ENCODE results near the gene MPG.
A peak's percentile ranks its signal among the peaks of the same experiment; 100 is the strongest.

The MPG gene

GRCh38 chr16:106623-107324 is 28.7 kb downstream of the MPG start:
- DNase-seq (ENCODE audit: low spot score): peak; percentile 82
- peak; percentile 62 for TF ChIP-seq CTCF (IDR thresholded peaks at IDR 0.05; ENCODE audit: borderline replicate concordance, control extremely low read depth, extremely low read depth, insufficient read depth, missing control alignments)
- in situ Hi-C loops (cut with MboI; ENCODE audit: low sequenced_read_pairs, unreplicated experiment): no loop called here

DNA sequence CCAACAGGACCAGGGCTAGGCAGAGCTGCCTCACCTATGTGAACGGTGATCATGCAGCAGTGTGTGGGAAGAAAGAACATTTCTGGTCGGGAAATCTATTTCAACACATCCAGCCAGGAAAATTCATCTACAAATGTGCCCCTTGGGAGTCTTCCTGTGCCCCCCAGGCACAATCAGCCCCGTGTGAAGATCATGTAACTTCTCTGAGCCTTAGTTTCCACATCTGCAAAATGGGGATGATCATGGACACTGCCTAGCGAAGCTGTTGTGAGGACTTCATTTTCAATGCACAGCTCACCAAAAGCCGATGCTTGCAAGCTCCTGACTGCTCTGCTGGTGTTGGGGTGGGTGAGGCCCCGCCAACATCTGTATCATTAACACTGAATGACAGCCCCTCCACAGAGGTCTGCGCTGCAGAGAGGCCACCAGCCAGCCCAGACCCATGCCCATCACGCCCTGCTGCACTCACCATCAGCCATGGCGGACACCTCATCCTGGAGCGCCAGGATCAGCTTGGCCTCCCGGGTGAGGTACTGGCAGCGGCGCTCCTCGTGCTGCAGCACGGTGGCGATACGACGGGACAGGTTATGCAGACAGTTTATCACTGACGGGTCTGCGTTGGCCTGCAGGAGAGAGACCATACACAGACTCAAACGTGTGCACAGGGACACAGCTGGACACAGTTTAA is 34.3 kb downstream of the MPG start:
- no peak for DNase-seq (ENCODE audit: low spot score)
- in situ Hi-C loops (cut with MboI; ENCODE audit: low sequenced_read_pairs, unreplicated experiment): no loop called here
- TF ChIP-seq CTCF (IDR thresholded peaks at IDR 0.05; ENCODE audit: borderline replicate concordance, control extremely low read depth, extremely low read depth, insufficient read depth, missing control alignments): no peak

GRCh38 chr16:114327-114726 is 36.3 kb downstream of the MPG start:
- DNase-seq (ENCODE audit: low spot score): no peak
- in situ Hi-C loops (cut with MboI; ENCODE audit: low sequenced_read_pairs, unreplicated experiment): no loop called here
- TF ChIP-seq CTCF (IDR thresholded peaks at IDR 0.05; ENCODE audit: borderline replicate concordance, control extremely low read depth, extremely low read depth, insufficient read depth, missing control alignments): no peak

DNA sequence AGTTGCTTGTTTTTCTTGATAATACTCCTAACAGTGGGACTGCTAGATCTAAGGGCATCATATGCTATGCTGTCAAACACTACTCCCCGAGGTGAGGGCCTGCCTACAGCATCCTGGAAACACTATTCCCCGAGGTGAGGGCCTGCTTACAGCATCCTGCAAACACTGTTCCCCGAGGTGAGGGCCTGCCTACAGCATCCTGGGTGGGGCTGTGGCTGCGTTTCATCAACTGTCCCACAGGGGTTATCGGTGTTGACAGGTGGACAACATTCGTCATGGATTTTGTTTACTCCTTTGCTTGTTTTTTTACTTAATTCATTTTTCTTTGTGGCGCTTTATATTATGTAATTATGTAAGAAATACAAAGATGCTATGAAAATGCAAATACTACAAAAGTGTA is 38.0 kb downstream of the MPG start:
- no peak for DNase-seq (ENCODE audit: low spot score)
- no peak for TF ChIP-seq CTCF (IDR thresholded peaks at IDR 0.05; ENCODE audit: borderline replicate concordance, control extremely low read depth, extremely low read depth, insufficient read depth, missing control alignments)
- in situ Hi-C loops (cut with MboI; ENCODE audit: low sequenced_read_pairs, unreplicated experiment): loop anchor here (5.0 kb wide), 1 partner anchor 66 kb away; the partner anchor contains the start of gene HBQ1

- TF ChIP-seq CTCF (IDR thresholded peaks at IDR 0.05; ENCODE audit: borderline replicate concordance, control extremely low read depth, extremely low read depth, insufficient read depth, missing control alignments): peak; percentile 34
- in situ Hi-C loops (cut with MboI; ENCODE audit: low sequenced_read_pairs, unreplicated experiment): loop anchor here (5.0 kb wide), 1 partner anchor 65 kb away; the partner anchor contains the start of gene HBQ1
- DNase-seq (ENCODE audit: low spot score): peak; percentile 74
These were observed 39.6 kb downstream of the MPG start for GRCh38 chr16:117379-118365.

- no peak for TF ChIP-seq CTCF (IDR thresholded peaks at IDR 0.05; ENCODE audit: borderline replicate concordance, control extremely low read depth, extremely low read depth, insufficient read depth, missing control alignments)
- no peak for DNase-seq (ENCODE audit: low spot score)
- in situ Hi-C loops (cut with MboI; ENCODE audit: low sequenced_read_pairs, unreplicated experiment): loop anchor here (5.0 kb wide), 1 partner anchor 63 kb away; the partner anchor contains the start of gene HBQ1
These were observed 40.8 kb downstream of the MPG start for GRCh38 chr16:118857-119256.
